Measurements from ENCODE around the gene NMNAT3. TPM values are rescaled to one million over a fixed set of nuclear protein-coding genes. Genes with fewer than 3 reads are reported as not detected.

NMNAT3 gene
- total RNA-seq, 4 donors from 2014 or later: 9.6 to 17.1 (median 11.3) TPM

DNA sequence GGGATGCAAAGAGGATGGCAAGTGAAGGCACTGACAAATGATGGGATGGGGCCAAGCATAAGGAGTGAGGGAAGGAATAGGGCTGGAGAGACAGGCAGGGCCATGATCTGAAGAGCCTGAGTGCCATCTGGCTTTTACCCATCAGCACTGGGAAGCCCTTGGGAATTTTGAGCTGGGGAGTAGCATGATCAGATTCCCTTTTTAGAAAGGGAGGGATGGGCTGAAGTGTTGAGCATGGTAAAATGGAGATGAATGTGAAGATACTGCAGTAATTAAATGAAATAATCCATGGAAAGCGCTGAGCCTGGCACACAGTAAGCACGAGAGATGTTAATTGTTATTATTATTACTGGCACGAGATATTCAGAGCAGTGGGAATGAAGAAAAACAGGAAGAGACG is 148.1 kb downstream of the NMNAT3 start:
- H3K4me3 ChIP-seq: no peak overlapping the region
- TF ChIP-seq CTCF (IDR thresholded peaks at IDR 0.05) (no peak), POLR2AphosphoS5 (IDR thresholded peaks at IDR 0.05) (no peak), POLR2A (IDR thresholded peaks at IDR 0.05) (no peak), EP300 (IDR thresholded peaks at IDR 0.05) (no peak)
- no peak overlapping the region for H3K27ac ChIP-seq
- H3K4me1 ChIP-seq: peaks cover 3 to 26% (median 18%) of the 10 kb centered on the region in 3 donors
- no peaks in the 10 kb centered on the region for H3K9me3 ChIP-seq
- H3K27me3 ChIP-seq: no peaks in the 10 kb centered on the region
- WGBS, 2 donors (ENCODE audit: low coverage in 1 of 2): 83% methylated on average over 4 of the region's 4 CpGs
- ATAC-seq: no peak
- H3K36me3 ChIP-seq: peaks cover 0 to 26% of the 10 kb centered on the region in 2 donors

GRCh38 chr3:139528924-139529323 is 148.8 kb downstream of the NMNAT3 start:
- no peak for ATAC-seq
- 93 to 94% methylated on average over 3 of the region's 3 CpGs for WGBS, 2 donors (ENCODE audit: low coverage in 1 of 2)
- no peak overlapping the region for H3K4me3 ChIP-seq
- no peaks in the 10 kb centered on the region for H3K27me3 ChIP-seq
- TF ChIP-seq CTCF (IDR thresholded peaks at IDR 0.05): no peak
- no peak for TF ChIP-seq POLR2A (IDR thresholded peaks at IDR 0.05)
- no peak for TF ChIP-seq EP300 (IDR thresholded peaks at IDR 0.05)
- no peak for TF ChIP-seq POLR2AphosphoS5 (IDR thresholded peaks at IDR 0.05)
- no peak overlapping the region for H3K27ac ChIP-seq
- H3K36me3 ChIP-seq: peaks cover 0 to 26% of the 10 kb centered on the region in 2 donors
- no peaks in the 10 kb centered on the region for H3K9me3 ChIP-seq
- H3K4me1 ChIP-seq: peaks cover 0 to 19% (median 11%) of the 10 kb centered on the region in 3 donors

DNA sequence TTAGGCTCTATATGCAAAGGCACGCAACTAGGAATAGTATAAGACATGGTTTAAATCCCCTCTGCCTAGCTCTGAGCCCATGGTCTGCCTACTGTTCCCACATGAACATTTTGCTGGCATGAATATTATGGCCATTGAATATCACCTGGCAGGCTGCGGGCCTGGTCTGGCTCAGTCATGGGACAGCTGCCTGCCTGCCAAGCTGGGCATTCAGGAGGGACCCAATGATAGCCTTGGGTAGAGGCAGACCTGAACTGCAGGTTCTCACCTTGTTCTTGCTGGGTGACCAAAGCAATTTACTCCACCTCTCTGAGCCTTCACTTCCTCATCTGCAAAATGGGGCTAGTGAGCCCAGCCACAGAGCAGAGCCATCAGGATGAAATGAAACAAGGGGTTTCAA is 149.5 kb downstream of the NMNAT3 start:
- no peak for ATAC-seq
- WGBS, 2 donors (ENCODE audit: low coverage in 1 of 2): 100% methylated on average over 1 of the region's 2 CpGs; no CpG with 5 or more reads in 1 of the 2 donors
- TF ChIP-seq EP300 (IDR thresholded peaks at IDR 0.05): no peak
- no peak for TF ChIP-seq CTCF (IDR thresholded peaks at IDR 0.05)
- no peak for TF ChIP-seq POLR2AphosphoS5 (IDR thresholded peaks at IDR 0.05)
- no peak for TF ChIP-seq POLR2A (IDR thresholded peaks at IDR 0.05)
- H3K27me3 ChIP-seq: no peaks in the 10 kb centered on the region
- H3K4me1 ChIP-seq: peaks cover 0 to 12% (median 4%) of the 10 kb centered on the region in 3 donors
- H3K4me3 ChIP-seq: no peak overlapping the region
- H3K9me3 ChIP-seq: no peaks in the 10 kb centered on the region
- H3K27ac ChIP-seq: no peak overlapping the region
- peaks cover 0 to 26% of the 10 kb centered on the region in 2 donors for H3K36me3 ChIP-seq

DNA sequence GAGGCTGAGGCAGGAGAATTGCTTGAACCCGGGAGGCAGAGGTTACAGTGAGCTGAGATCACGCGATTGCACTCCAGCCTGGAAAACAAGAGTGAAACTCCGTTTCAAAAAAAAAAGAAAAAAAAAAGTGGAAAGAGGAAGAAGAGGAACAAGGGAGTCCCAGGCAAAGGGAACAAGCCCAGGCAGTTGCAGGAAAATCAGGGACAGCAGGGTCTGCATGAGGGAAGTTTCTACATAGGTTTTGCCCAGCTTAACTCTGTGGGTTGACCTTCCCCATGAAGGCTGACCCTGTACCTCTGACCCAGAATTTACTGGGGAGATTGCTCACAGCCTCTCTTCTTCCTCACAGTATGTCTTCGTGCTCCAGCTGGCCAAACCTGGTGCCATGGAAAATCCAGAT is 150.5 kb downstream of the NMNAT3 start:
- H3K4me3 ChIP-seq: no peak overlapping the region
- 86% methylated on average over 4 of the region's 5 CpGs; no CpG with 5 or more reads in 1 of the 2 donors for WGBS, 2 donors (ENCODE audit: low coverage in 1 of 2)
- TF ChIP-seq CTCF (IDR thresholded peaks at IDR 0.05): no peak
- no peak for TF ChIP-seq POLR2A (IDR thresholded peaks at IDR 0.05)
- TF ChIP-seq EP300 (IDR thresholded peaks at IDR 0.05): no peak
- TF ChIP-seq POLR2AphosphoS5 (IDR thresholded peaks at IDR 0.05): no peak
- peaks cover 0 to 2% (median 0%) of the 10 kb centered on the region in 3 donors for H3K4me1 ChIP-seq
- peaks cover 0 to 26% of the 10 kb centered on the region in 2 donors for H3K36me3 ChIP-seq
- H3K27me3 ChIP-seq: no peaks in the 10 kb centered on the region
- H3K9me3 ChIP-seq: no peaks in the 10 kb centered on the region
- ATAC-seq: no peak
- no peak overlapping the region for H3K27ac ChIP-seq

DNA sequence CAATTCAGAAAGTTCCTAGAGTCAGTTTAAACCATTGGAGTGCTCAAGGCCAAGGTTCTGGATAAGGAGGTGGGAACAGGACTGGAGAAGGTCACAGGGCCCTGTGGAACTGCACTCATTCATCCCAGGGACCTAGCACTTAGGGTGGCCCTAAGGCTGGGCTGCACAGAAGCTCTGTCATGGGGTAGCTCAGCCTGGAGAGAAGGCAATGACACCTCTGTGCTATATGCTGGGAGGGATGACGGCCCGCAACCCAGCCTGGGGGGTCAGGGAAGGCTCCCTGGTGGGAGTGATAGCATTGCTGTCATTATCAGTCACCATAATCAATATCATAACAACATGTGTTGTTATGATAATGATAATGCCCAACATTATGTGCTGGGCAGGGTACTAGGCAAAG is 151.6 kb downstream of the NMNAT3 start:
- no CpG with 5 or more reads among the region's 2 CpGs for WGBS, 2 donors (ENCODE audit: low coverage in 1 of 2)
- no peaks in the 10 kb centered on the region for H3K4me1 ChIP-seq
- H3K36me3 ChIP-seq: peaks cover 0 to 26% of the 10 kb centered on the region in 2 donors
- no peak overlapping the region for H3K27ac ChIP-seq
- H3K4me3 ChIP-seq: no peak overlapping the region
- no peak for ATAC-seq
- TF ChIP-seq POLR2A (IDR thresholded peaks at IDR 0.05): no peak
- TF ChIP-seq POLR2AphosphoS5 (IDR thresholded peaks at IDR 0.05): no peak
- TF ChIP-seq EP300 (IDR thresholded peaks at IDR 0.05): no peak
- no peak for TF ChIP-seq CTCF (IDR thresholded peaks at IDR 0.05)
- H3K27me3 ChIP-seq: no peaks in the 10 kb centered on the region
- no peaks in the 10 kb centered on the region for H3K9me3 ChIP-seq
